ENCODE measurements around the gene KHSRP. TPM values are rescaled to one million over a fixed set of nuclear protein-coding genes. Genes with fewer than 3 reads are reported as not detected.

The KHSRP gene
- total RNA-seq, 4 donors from 2014 or later: 91.2 to 162 (median 118) TPM

GRCh38 chr19:6467384-6467783 lies 42.8 kb upstream of the KHSRP start:
- no peak for DNase-seq
- Histone ChIP-seq H3K4me3 (no peak overlapping the region), H3K27me3 (no peaks in the 10 kb centered on the region), H3K4me1 (no peaks in the 10 kb centered on the region), H3K9me3 (no peaks in the 10 kb centered on the region), H3K36me3 (peaks cover 0 to 17% (median 0%) of the 10 kb centered on the region in 3 donors), H3K27ac (no peak overlapping the region)
- no peak for TF ChIP-seq POLR2A (IDR thresholded peaks at IDR 0.05)
- TF ChIP-seq, protein P1, sequence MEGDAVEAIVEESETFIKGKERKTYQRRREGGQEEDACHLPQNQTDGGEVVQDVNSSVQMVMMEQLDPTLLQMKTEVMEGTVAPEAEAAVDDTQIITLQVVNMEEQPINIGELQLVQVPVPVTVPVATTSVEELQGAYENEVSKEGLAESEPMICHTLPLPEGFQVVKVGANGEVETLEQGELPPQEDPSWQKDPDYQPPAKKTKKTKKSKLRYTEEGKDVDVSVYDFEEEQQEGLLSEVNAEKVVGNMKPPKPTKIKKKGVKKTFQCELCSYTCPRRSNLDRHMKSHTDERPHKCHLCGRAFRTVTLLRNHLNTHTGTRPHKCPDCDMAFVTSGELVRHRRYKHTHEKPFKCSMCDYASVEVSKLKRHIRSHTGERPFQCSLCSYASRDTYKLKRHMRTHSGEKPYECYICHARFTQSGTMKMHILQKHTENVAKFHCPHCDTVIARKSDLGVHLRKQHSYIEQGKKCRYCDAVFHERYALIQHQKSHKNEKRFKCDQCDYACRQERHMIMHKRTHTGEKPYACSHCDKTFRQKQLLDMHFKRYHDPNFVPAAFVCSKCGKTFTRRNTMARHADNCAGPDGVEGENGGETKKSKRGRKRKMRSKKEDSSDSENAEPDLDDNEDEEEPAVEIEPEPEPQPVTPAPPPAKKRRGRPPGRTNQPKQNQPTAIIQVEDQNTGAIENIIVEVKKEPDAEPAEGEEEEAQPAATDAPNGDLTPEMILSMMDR (IDR thresholded peaks at IDR 0.05): no peak

DNA sequence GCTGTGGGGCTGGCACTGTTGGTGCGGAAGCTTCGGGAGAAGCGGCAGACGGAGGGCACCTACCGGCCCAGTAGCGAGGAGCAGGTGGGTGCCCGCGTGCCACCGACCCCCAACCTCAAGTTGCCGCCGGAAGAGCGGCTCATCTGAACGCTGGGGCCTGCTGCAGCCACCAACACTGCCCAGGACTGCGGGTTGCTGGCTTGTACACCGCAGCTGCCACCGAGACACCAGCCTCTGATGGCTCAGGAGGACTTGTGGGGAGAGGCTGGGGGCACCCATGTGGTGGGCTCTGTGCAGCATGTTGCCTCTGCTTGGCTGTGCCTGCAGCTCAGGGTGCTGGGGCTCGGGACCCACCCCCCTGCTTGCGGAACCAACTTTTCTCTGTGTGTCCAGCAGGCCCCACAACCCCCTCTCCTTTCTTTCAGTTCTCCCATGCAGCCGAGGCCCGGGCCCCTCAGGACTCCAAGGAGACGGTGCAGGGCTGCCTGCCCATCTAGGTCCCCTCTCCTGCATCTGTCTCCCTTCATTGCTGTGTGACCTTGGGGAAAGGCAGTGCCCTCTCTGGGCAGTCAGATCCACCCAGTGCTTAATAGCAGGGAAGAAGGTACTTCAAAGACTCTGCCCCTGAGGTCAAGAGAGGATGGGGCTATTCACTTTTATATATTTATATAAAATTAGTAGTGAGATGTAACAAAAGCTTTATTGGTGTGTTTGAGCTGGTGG lies 42.1 kb upstream of the KHSRP start:
- TF ChIP-seq, protein P1 (IDR thresholded peaks at IDR 0.05): no peak
- TF ChIP-seq POLR2A (IDR thresholded peaks at IDR 0.05): no peak
- DNase-seq: no peak
- no peaks in the 10 kb centered on the region for H3K27me3 ChIP-seq

GRCh38 chr19:6465663-6466062 lies 41.1 kb upstream of the KHSRP start:
- H3K27ac ChIP-seq: no peak overlapping the region
- no peaks in the 10 kb centered on the region for H3K9me3 ChIP-seq
- no peaks in the 10 kb centered on the region for H3K27me3 ChIP-seq
- peaks cover 0 to 17% (median 0%) of the 10 kb centered on the region in 3 donors for H3K36me3 ChIP-seq
- no peak for DNase-seq
- H3K4me1 ChIP-seq: peaks cover 0 to 3% (median 0%) of the 10 kb centered on the region in 4 donors
- TF ChIP-seq, protein P1 (IDR thresholded peaks at IDR 0.05): no peak
- no peak for TF ChIP-seq POLR2A (IDR thresholded peaks at IDR 0.05)
- peak overlapping the region in 2 of 4 donors; percentile 61 to 76 for H3K4me3 ChIP-seq

More for the DNA sequence above, 42.1 kb upstream of the KHSRP start:
- Histone ChIP-seq H3K4me3 (no peak overlapping the region), H3K27ac (no peak overlapping the region), H3K9me3 (no peaks in the 10 kb centered on the region), H3K4me1 (peaks cover 0 to 3% (median 0%) of the 10 kb centered on the region in 4 donors), H3K36me3 (peaks cover 0 to 17% (median 0%) of the 10 kb centered on the region in 3 donors)

DNA sequence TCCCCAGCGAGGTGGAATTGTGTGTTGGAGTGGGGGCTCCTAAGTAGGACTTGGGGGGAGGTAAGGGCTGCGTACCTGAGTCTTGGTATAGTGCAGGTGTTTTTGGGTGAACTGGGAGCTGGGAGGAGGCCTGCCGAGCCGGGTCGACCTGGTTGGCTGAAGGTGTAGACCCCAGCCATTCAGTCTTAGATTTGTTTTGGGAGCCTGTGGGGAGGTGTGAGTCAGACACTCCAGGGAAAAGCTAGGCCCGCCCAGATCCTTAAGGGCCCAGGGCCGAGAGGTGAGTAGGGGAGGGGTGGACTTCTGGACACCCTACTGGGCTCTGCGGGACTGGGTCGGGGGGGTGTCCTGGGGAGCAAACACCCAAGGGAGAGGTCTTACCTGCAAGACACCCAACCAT lies 40.4 kb upstream of the KHSRP start:
- Histone ChIP-seq H3K9me3 (no peaks in the 10 kb centered on the region), H3K4me1 (peaks cover 0 to 3% (median 0%) of the 10 kb centered on the region in 4 donors), H3K27me3 (no peaks in the 10 kb centered on the region), H3K36me3 (peaks cover 0 to 17% (median 0%) of the 10 kb centered on the region in 3 donors), H3K4me3 (peak overlapping the region in 3 of 4 donors; percentile 50 to 76 (median 61)), H3K27ac (peak overlapping the region in 3 of 4 donors; percentile 84 to 93 (median 86))
- no peak for DNase-seq
- TF ChIP-seq POLR2A (IDR thresholded peaks at IDR 0.05): no peak
- TF ChIP-seq, protein P1 (IDR thresholded peaks at IDR 0.05): no peak

- no peaks in the 10 kb centered on the region for H3K27me3 ChIP-seq
- peak; percentile 80 to 88 for TF ChIP-seq POLR2A (IDR thresholded peaks at IDR 0.05)
- TF ChIP-seq, protein P1 (IDR thresholded peaks at IDR 0.05): peak in 1 of 6 experiments; percentile 1
- peaks cover 0 to 5% (median 2%) of the 10 kb centered on the region in 4 donors for H3K4me1 ChIP-seq
- H3K9me3 ChIP-seq: no peaks in the 10 kb centered on the region
- H3K27ac ChIP-seq: peak within 1 kb of the TSS; percentile 38 to 93 (median 85)
- peak; percentile 68 to 99 (median 95) for DNase-seq
- peaks cover 0 to 14% (median 0%) of the 10 kb centered on the region in 3 donors for H3K36me3 ChIP-seq
- H3K4me3 ChIP-seq: peak within 1 kb of the TSS; percentile 42 to 76 (median 56)
These were observed 39.7 kb upstream of the KHSRP start, which contains the start of gene CRB3 for GRCh38 chr19:6464070-6464873. TSS of gene CRB3 (plus strand) at chr19:6464271. CDS start at chr19:6464702, 431 bp downstream.
